ENCODE data around the gene SCT.

Gene SCT

GRCh38 chr11:593347-593746 lies 33.6 kb downstream of the SCT start:
- no peak for ATAC-seq
- TF ChIP-seq CREB5 (CRISPR knock-in tag; IDR thresholded peaks at IDR 0.05; ENCODE audit: low read depth), result no peak
- TF ChIP-seq TCF4 (CRISPR knock-in tag; IDR thresholded peaks at IDR 0.05; ENCODE audit: borderline replicate concordance), result no peak
- TF ChIP-seq GLIS3 (CRISPR knock-in tag; IDR thresholded peaks at IDR 0.05), result no peak
- TF ChIP-seq BACH2 (CRISPR knock-in tag; IDR thresholded peaks at IDR 0.05; ENCODE audit: borderline replicate concordance), result no peak
- no peak for TF ChIP-seq ZNF70 (CRISPR knock-in tag; IDR thresholded peaks at IDR 0.05)

GRCh38 chr11:592918-593317 lies 34.1 kb downstream of the SCT start:
- no peak for TF ChIP-seq ZNF70 (CRISPR knock-in tag; IDR thresholded peaks at IDR 0.05)
- no peak for TF ChIP-seq SNAI2 (CRISPR knock-in tag; IDR thresholded peaks at IDR 0.05)
- TF ChIP-seq ZFP3 (CRISPR knock-in tag; IDR thresholded peaks at IDR 0.05), result no peak
- TF ChIP-seq TCF4 (CRISPR knock-in tag; IDR thresholded peaks at IDR 0.05; ENCODE audit: borderline replicate concordance), result no peak
- TF ChIP-seq ZFP30 (CRISPR knock-in tag; IDR thresholded peaks at IDR 0.05), result no peak
- TF ChIP-seq RARB (CRISPR knock-in tag; IDR thresholded peaks at IDR 0.05), result no peak
- TF ChIP-seq PATZ1 (CRISPR knock-in tag; IDR thresholded peaks at IDR 0.05; ENCODE audit: borderline replicate concordance), result no peak
- TF ChIP-seq ISL1 (CRISPR knock-in tag; IDR thresholded peaks at IDR 0.05), result no peak
- no peak for TF ChIP-seq BACH2 (CRISPR knock-in tag; IDR thresholded peaks at IDR 0.05; ENCODE audit: borderline replicate concordance)
- TF ChIP-seq TSHZ2 (CRISPR knock-in tag; IDR thresholded peaks at IDR 0.05), result no peak
- no peak for TF ChIP-seq GLIS3 (CRISPR knock-in tag; IDR thresholded peaks at IDR 0.05)
- no peak for TF ChIP-seq ZNF565 (CRISPR knock-in tag; conservative IDR thresholded peaks at IDR 0.05; ENCODE audit: low read depth)
- no peak for TF ChIP-seq CSRNP3 (CRISPR knock-in tag; IDR thresholded peaks at IDR 0.05)
- no peak for TF ChIP-seq CSDC2 (CRISPR knock-in tag; IDR thresholded peaks at IDR 0.05)
- TF ChIP-seq ARNTL (CRISPR knock-in tag; IDR thresholded peaks at IDR 0.05; ENCODE audit: borderline replicate concordance, low read depth), result no peak
- no peak for TF ChIP-seq ZNF8 (CRISPR knock-in tag; IDR thresholded peaks at IDR 0.05)
- no peak for TF ChIP-seq POU6F1 (CRISPR knock-in tag; IDR thresholded peaks at IDR 0.05; ENCODE audit: borderline replicate concordance, low read depth)
- no peak for ATAC-seq

GRCh38 chr11:592501-592900 lies 34.5 kb downstream of the SCT start:
- TF ChIP-seq ZNF8 (CRISPR knock-in tag; IDR thresholded peaks at IDR 0.05), result no peak
- TF ChIP-seq PPARA (CRISPR knock-in tag; IDR thresholded peaks at IDR 0.05; ENCODE audit: borderline replicate concordance), result no peak
- no peak for TF ChIP-seq SNAI2 (CRISPR knock-in tag; IDR thresholded peaks at IDR 0.05)
- no peak for TF ChIP-seq CREB5 (CRISPR knock-in tag; IDR thresholded peaks at IDR 0.05; ENCODE audit: low read depth)
- TF ChIP-seq ISL1 (CRISPR knock-in tag; IDR thresholded peaks at IDR 0.05), result no peak
- no peak for TF ChIP-seq BACH2 (CRISPR knock-in tag; IDR thresholded peaks at IDR 0.05; ENCODE audit: borderline replicate concordance)
- TF ChIP-seq ESRRG (CRISPR knock-in tag; IDR thresholded peaks at IDR 0.05), result no peak
- TF ChIP-seq TSHZ2 (CRISPR knock-in tag; IDR thresholded peaks at IDR 0.05), result no peak
- no peak for TF ChIP-seq ZC3H10 (CRISPR knock-in tag; IDR thresholded peaks at IDR 0.05)
- TF ChIP-seq GLIS3 (CRISPR knock-in tag; IDR thresholded peaks at IDR 0.05), result no peak

More at GRCh38 chr11:592501-592900, 34.5 kb downstream of the SCT start:
- ATAC-seq, result no peak

All from SK-N-SH treated with all-trans-retinoic acid at 6 μM for 48 hours (cell line).